Mesenchymal stem cell (in vitro differentiated cells and primary cell): ENCODE results near the gene KRTAP10-7.
A peak's percentile ranks its signal among the peaks of the same experiment; 100 is the strongest.
"Not testable (repeated sequence)": the region's sequence is repeated elsewhere in the genome, so short reads cannot be mapped to it uniquely, and the experiment has no call there.

Experiments used
- DNase-seq: peaks from one replicate; pipeline ENCODE4 v3.0.0-alpha.2; 2013
- H2AFZ ChIP-seq: one replicate; pipeline ENCODE4 v1.6.1; 2013; ENCODE audit warnings: low read depth, mild to moderate bottlenecking, control low read depth, inconsistent platforms, low read length, moderate library complexity
- H2AK5ac ChIP-seq: 2 replicates; pipeline ENCODE4 v1.6.1; 2013; ENCODE audit warnings: low read length, moderate library complexity, mild to moderate bottlenecking, inconsistent platforms; ENCODE audit not compliant: severe bottlenecking
- H2BK120ac ChIP-seq: one replicate; pipeline ENCODE4 v1.6.1; 2013; ENCODE audit warnings: low read depth, mild to moderate bottlenecking, inconsistent platforms, low read length, moderate library complexity
- H2BK12ac ChIP-seq, 2 experiments: one replicate each; pipeline ENCODE4 v1.6.1; 2013; ENCODE audit warnings: inconsistent platforms in 2 of 2, low read length in 2 of 2, mild to moderate bottlenecking in 2 of 2, moderate library complexity in 2 of 2, control low read depth in 1 of 2
- H2BK15ac ChIP-seq: one replicate; pipeline ENCODE4 v1.6.1; 2013; ENCODE audit warnings: mild to moderate bottlenecking, low read depth, inconsistent platforms; ENCODE audit not compliant: poor library complexity, severe bottlenecking
- H2BK5ac ChIP-seq: 2 replicates; pipeline ENCODE4 v1.6.1; 2013; ENCODE audit warnings: low read depth, mild to moderate bottlenecking, low read length, control low read depth, inconsistent platforms; ENCODE audit not compliant: poor library complexity, severe bottlenecking
- H3K14ac ChIP-seq, 2 experiments: one replicate each; pipeline ENCODE4 v1.6.1; 2013; ENCODE audit warnings: inconsistent platforms in 2 of 2, low read length in 2 of 2, control low read depth in 1 of 2, mild to moderate bottlenecking in 1 of 2, moderate library complexity in 1 of 2
- H3K18ac ChIP-seq, 2 experiments: one replicate each; pipeline ENCODE4 v1.6.1; 2013; ENCODE audit warnings: inconsistent platforms in 2 of 2, low read length in 2 of 2, control low read depth in 1 of 2, low read depth in 1 of 2, mild to moderate bottlenecking in 1 of 2
- H3K23ac ChIP-seq, 2 experiments: one replicate each; pipeline ENCODE4 v1.6.1; 2013; ENCODE audit warnings: inconsistent platforms in 2 of 2, low read length in 2 of 2, mild to moderate bottlenecking in 2 of 2, moderate library complexity in 2 of 2, control low read depth in 1 of 2
- H3K27ac ChIP-seq: 2 replicates; pipeline ENCODE4 v1.5.1; 2013; ENCODE audit warnings: mild to moderate bottlenecking, moderate library complexity, low read length, control low read depth, inconsistent platforms; ENCODE audit not compliant: poor library complexity, severe bottlenecking
- H3K27me3 ChIP-seq, 2 experiments: 2 replicates each; pipeline versions ENCODE4 v1.6.1 to v1.7.0; 2013; ENCODE audit warnings: low read length in 2 of 2, mild to moderate bottlenecking in 2 of 2, moderate library complexity in 2 of 2, control low read depth in 1 of 2, inconsistent platforms in 1 of 2; ENCODE audit not compliant: control insufficient read depth in 1 of 2, insufficient read depth in 1 of 2
- H3K36me3 ChIP-seq, 2 experiments: 2 replicates each; pipeline versions ENCODE4 v1.6.1 to v1.7.0; 2013; ENCODE audit warnings: low read length in 2 of 2, control low read depth in 1 of 2, inconsistent platforms in 1 of 2, low read depth in 1 of 2, mild to moderate bottlenecking in 1 of 2; ENCODE audit not compliant: insufficient read depth in 2 of 2, control insufficient read depth in 1 of 2
- H3K4ac ChIP-seq, 2 experiments: one replicate each; pipeline ENCODE4 v1.6.1; 2013; ENCODE audit warnings: inconsistent platforms in 2 of 2, low read length in 2 of 2, mild to moderate bottlenecking in 2 of 2, moderate library complexity in 2 of 2, control low read depth in 1 of 2, low read depth in 1 of 2
- H3K4me1 ChIP-seq: 2 replicates; pipeline ENCODE4 v1.6.1; 2013; ENCODE audit warnings: low read depth, low read length, control low read depth; ENCODE audit not compliant: control insufficient read depth, insufficient read depth
- H3K4me2 ChIP-seq: 2 replicates; pipeline ENCODE4 v1.6.1; 2013; ENCODE audit warnings: low read length, mild to moderate bottlenecking, inconsistent platforms; ENCODE audit not compliant: poor library complexity, severe bottlenecking
- H3K4me3 ChIP-seq, 2 experiments: 2 replicates each; pipeline versions ENCODE4 v1.5.1 to v1.7.0; 2013; ENCODE audit warnings: low read length in 2 of 2, mild to moderate bottlenecking in 2 of 2, control low read depth in 1 of 2, low read depth in 1 of 2; ENCODE audit not compliant: insufficient read depth in 1 of 2
- H3K79me1 ChIP-seq: replicated peaks from 2 replicates; pipeline ENCODE4 v1.6.1; 2013; ENCODE audit warnings: mild to moderate bottlenecking, control low read depth, low read length, inconsistent platforms; ENCODE audit not compliant: poor library complexity, severe bottlenecking
- H3K9ac ChIP-seq: 2 replicates; pipeline ENCODE4 v1.7.0; 2013; ENCODE audit warnings: mild to moderate bottlenecking, low read length, moderate library complexity
- H3K9me3 ChIP-seq: 2 replicates; pipeline ENCODE4 v1.7.0; 2013; ENCODE audit warnings: mild to moderate bottlenecking, low read length; ENCODE audit not compliant: control insufficient read depth
- H4K8ac ChIP-seq: one replicate; pipeline ENCODE4 v1.6.1; 2013; ENCODE audit warnings: inconsistent platforms, mild to moderate bottlenecking, low read length, moderate library complexity
- H4K91ac ChIP-seq: one replicate; pipeline ENCODE4 v1.6.1; 2013; ENCODE audit warnings: mild to moderate bottlenecking, low read length, inconsistent platforms
- WGBS: methylation state at CpG from one replicate; pipeline ENCODE4 v1.1.7; 2013; ENCODE audit warnings: mixed read lengths; 5-methylcytosine and 5-hydroxymethylcytosine counted together

Gene KRTAP10-7

DNA sequence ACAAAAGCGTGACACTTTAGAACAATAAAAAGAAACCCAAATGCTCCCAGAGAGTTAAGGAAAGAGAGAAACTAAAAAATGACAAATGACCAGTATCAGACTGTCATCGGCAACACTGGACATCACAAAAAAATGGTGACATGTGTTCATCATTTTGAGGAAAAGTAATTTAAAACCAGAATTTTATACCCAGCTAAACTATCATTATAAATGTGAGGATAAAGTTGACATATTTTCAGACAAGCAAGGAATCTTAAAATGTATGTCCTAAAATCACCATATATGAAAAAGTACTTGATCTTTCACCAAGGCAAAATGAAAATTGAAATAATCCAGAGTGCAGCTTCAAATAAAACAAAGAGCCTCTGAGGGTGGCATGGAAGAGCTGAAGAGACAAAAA is 44.5 kb downstream of the KRTAP10-7 start:
- DNase-seq = no peak
- Histone ChIP-seq H3K79me1 (no peaks in the 10 kb centered on the region), H3K9me3 (peaks cover 43% of the 10 kb centered on the region), H3K36me3 (no peaks in the 10 kb centered on the region), H3K9ac (no peak overlapping the region), H3K18ac (no peak overlapping the region), H2BK12ac (no peak overlapping the region), H3K4ac (no peak overlapping the region), H4K91ac (no peak overlapping the region), H2BK5ac (no peak overlapping the region), H2BK120ac (no peak overlapping the region), H3K4me2 (no peak overlapping the region), H3K27ac (no peak overlapping the region), H2AK5ac (no peak overlapping the region), H3K23ac (no peak overlapping the region), H2BK15ac (no peak overlapping the region), H2AFZ (no peak overlapping the region), H3K14ac (no peak overlapping the region), H4K8ac (no peak overlapping the region), H3K27me3 (peaks cover 3 to 10% of the 10 kb centered on the region in 2 experiments), H3K4me3 (no peak overlapping the region), H3K4me1 (no peaks in the 10 kb centered on the region)
- no CpG with 5 or more reads among the region's 2 CpGs for WGBS

DNA sequence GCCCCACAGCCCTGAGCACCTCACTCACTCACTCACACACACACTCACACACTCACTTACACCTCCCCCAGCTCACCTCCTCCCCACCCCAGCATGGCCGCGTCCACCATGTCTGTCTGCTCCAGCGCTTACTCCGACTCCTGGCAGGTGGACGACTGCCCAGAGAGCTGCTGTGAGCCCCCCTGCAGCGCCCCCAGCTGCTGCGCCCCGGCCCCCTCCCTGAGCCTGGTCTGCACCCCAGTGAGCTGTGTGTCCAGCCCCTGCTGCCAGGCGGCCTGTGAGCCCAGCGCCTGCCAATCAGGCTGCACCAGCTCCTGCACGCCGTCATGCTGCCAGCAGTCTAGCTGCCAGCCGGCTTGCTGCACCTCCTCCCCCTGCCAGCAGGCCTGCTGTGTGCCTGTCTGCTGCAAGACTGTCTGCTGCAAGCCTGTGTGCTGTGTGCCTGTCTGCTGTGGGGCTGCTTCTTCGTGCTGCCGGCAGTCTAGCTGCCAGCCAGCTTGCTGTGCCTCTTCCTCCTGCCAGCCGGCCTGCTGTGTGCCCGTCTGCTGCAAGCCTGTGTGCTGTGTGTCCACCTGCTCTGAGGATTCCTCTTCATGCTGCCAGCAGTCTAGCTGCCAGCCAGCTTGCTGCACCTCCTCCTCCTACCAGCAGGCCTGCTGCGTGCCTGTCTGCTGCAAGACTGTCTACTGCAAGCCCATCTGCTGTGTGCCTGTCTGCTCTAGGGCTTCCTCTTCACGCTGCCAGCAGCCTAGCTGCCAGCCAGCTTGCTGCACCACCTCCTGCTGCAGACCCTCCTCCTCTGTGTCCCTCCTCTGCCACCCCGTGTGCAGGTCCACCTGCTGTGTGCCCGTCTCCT is 46.2 kb downstream of the KRTAP10-7 start, which contains the start of gene KRTAP10-11:
KRTAP10-11 (plus strand) TSS at position 49 of the 856 bp plus-strand sequence; CDS start at position 94, 45 bp downstream.
- H3K9me3 ChIP-seq = peaks cover 29% of the 10 kb centered on the region
- not testable (repeated sequence) for H3K36me3 ChIP-seq, H3K4me2 ChIP-seq, H3K4me3 ChIP-seq, H3K27me3 ChIP-seq, H3K23ac ChIP-seq, H3K4ac ChIP-seq, H3K4me1 ChIP-seq, H2BK12ac ChIP-seq, H2AK5ac ChIP-seq, H3K79me1 ChIP-seq, H2BK15ac ChIP-seq, H3K9ac ChIP-seq, H4K8ac ChIP-seq, H2AFZ ChIP-seq, DNase-seq, H2BK5ac ChIP-seq, H3K27ac ChIP-seq, H3K18ac ChIP-seq, H3K14ac ChIP-seq, H2BK120ac ChIP-seq
- 77% methylated on average over 21 of the region's 21 CpGs for WGBS
- peak within 1 kb of the TSS; percentile 10 for H4K91ac ChIP-seq

GRCh38 chr21:44647222-44647552 is 46.8 kb downstream of the KRTAP10-7 start:
- Histone ChIP-seq H3K79me1 (no peaks in the 10 kb centered on the region), H3K18ac (no peak overlapping the region), H2BK12ac (no peak overlapping the region), H2BK15ac (no peak overlapping the region), H3K4me3 (no peak overlapping the region), H3K27ac (no peak overlapping the region), H3K4me2 (no peak overlapping the region), H3K23ac (no peak overlapping the region), H3K9me3 (peaks cover 26% of the 10 kb centered on the region), H3K27me3 (peaks cover 3 to 10% of the 10 kb centered on the region in 2 experiments), H2BK120ac (no peak overlapping the region), H2AFZ (no peak overlapping the region), H3K36me3 (no peaks in the 10 kb centered on the region), H2AK5ac (no peak overlapping the region), H4K91ac (no peak overlapping the region), H4K8ac (no peak overlapping the region), H3K9ac (no peak overlapping the region), H3K4me1 (no peaks in the 10 kb centered on the region), H3K14ac (no peak overlapping the region), H3K4ac (no peak overlapping the region), H2BK5ac (no peak overlapping the region)
- WGBS = 57% methylated on average over 8 of the region's 8 CpGs
- no peak for DNase-seq

DNA sequence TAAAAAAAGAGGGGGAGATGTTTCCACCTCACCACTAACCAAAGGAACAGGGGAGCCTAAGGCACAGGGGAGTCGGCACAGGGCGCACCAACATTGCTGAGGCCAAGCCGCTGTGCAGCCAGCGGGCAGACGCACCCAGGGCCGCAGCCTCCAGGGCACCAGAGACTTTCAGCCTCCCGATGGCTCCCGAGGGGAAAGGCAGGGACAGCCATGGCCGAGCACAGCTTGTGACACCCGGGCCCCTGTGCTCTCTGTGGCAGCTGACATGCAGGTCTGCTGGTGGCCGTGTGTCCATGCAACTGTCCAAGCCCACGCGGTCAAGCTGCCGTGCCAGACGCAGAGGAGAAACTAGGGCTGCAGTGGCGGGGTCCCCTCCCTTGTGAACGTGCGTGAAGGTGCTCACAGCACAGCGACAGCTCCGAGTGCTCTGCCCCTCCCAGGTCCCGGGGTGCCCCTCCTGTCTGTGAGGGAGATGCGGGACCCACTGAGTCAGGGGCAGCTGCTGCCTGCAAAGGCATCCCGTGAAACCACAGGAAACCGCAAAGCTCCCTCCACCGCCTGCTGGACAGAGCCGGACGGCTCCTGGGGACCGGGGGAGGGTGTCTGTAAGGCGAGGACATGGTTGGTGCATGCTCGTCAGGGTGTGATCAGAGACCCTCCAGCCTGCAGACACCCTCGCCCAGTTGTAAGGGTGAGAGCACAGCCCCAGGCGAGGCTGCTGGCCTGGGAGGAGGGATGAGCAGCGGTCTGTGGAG is 48.3 kb downstream of the KRTAP10-7 start:
- H3K4me2 ChIP-seq = no peak overlapping the region
- H2BK120ac ChIP-seq = no peak overlapping the region
- H3K36me3 ChIP-seq = no peaks in the 10 kb centered on the region
- DNase-seq = no peak
- H3K9me3 ChIP-seq = peaks cover 15% of the 10 kb centered on the region
- no peak overlapping the region for H2BK15ac ChIP-seq
- H2AFZ ChIP-seq = no peak overlapping the region
- no peak overlapping the region for H4K8ac ChIP-seq
- H3K79me1 ChIP-seq = no peaks in the 10 kb centered on the region
- WGBS = 90% methylated on average over 33 of the region's 33 CpGs
- no peak overlapping the region for H3K14ac ChIP-seq
- no peak overlapping the region for H3K4ac ChIP-seq
- no peak overlapping the region for H3K27ac ChIP-seq
- H3K18ac ChIP-seq = no peak overlapping the region
- no peak overlapping the region for H3K23ac ChIP-seq
- H2AK5ac ChIP-seq = no peak overlapping the region
- no peak overlapping the region for H3K4me3 ChIP-seq
- no peak overlapping the region for H3K9ac ChIP-seq
- peaks cover 3 to 10% of the 10 kb centered on the region in 2 experiments for H3K27me3 ChIP-seq
- no peaks in the 10 kb centered on the region for H3K4me1 ChIP-seq
- H4K91ac ChIP-seq = no peak overlapping the region
- H2BK5ac ChIP-seq = no peak overlapping the region
- H2BK12ac ChIP-seq = no peak overlapping the region
